ENCODE results near the gene MASP2. TPM values are rescaled to one million over a fixed set of nuclear protein-coding genes. Genes with fewer than 3 reads are reported as not detected.

The MASP2 gene
- total RNA-seq, 1 donor from 2014 or later: not detected

DNA sequence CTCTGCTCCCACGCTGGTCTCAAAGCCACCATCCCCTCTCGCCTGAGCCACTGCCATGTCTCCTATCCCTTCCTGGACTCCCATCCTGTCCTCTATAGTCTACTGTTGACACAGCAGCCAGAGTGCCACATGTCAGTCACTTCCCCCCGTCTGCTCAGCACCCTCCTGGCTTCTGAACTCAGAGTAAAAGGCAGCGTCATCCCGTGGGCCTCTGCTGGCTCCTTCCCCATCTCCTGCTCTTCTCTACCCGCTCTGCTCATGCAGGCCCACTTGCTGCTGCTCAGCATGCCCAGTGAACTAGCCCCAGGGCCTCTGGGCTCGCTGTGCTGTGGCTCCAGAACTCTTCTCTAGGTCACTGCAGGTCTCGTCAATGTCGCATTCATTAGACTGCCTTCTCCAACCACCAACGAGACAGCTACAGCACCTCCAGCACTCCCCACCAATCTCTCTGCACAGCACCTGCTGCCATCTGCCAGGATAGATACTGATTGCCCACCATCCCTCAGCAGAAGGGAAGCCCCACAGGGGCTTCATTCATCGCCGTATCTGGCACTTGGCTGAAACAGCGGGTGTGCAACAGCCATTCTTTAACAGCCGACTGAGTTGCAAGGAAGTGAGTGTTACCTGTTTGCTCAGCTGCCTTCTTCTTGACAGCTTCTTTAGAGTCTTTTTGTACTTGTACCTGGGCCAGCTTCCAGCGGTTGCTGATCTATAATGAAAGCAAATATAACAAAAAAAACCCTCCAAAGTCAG lies 24.6 kb upstream of the MASP2 start:
- DNase-seq (ENCODE audit: low read depth): no peak
- peaks cover 4% of the 10 kb centered on the region for H3K36me3 ChIP-seq (ENCODE audit: control insufficient read depth, insufficient read depth, low read length)
- no peaks in the 10 kb centered on the region for H3K27me3 ChIP-seq (ENCODE audit: control insufficient read depth, insufficient read depth, low read length)
- H3K4me3 ChIP-seq (ENCODE audit: low read depth, low read length): no peak overlapping the region
- TF ChIP-seq, protein P1, sequence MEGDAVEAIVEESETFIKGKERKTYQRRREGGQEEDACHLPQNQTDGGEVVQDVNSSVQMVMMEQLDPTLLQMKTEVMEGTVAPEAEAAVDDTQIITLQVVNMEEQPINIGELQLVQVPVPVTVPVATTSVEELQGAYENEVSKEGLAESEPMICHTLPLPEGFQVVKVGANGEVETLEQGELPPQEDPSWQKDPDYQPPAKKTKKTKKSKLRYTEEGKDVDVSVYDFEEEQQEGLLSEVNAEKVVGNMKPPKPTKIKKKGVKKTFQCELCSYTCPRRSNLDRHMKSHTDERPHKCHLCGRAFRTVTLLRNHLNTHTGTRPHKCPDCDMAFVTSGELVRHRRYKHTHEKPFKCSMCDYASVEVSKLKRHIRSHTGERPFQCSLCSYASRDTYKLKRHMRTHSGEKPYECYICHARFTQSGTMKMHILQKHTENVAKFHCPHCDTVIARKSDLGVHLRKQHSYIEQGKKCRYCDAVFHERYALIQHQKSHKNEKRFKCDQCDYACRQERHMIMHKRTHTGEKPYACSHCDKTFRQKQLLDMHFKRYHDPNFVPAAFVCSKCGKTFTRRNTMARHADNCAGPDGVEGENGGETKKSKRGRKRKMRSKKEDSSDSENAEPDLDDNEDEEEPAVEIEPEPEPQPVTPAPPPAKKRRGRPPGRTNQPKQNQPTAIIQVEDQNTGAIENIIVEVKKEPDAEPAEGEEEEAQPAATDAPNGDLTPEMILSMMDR (IDR thresholded peaks at IDR 0.05; ENCODE audit: insufficient read depth, low read length, poor library complexity, severe bottlenecking): no peak

DNA sequence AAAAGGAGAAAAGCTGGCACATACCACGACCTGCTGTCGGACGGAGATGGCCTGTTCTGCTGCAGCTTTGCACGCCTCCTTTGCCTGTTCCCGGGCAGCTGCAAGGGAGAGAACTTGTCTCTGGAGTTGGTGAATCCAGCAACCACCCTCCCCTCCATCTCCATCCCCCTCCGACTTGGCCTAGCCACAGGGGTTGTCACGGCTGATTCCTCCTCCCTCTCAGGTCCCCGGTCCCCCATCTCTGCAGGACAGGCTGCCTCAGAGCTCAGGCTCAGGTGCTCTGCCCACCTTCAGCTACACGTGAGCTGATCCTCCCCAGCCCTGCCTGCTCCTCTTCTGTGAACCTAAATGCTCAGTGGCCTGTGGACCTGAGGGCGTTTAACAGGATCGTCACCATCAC lies 23.8 kb upstream of the MASP2 start:
- DNase-seq (ENCODE audit: low read depth): no peak
- Histone ChIP-seq H3K4me3 (ENCODE audit: low read depth, low read length) (no peak overlapping the region), H3K36me3 (ENCODE audit: control insufficient read depth, insufficient read depth, low read length) (peaks cover 4% of the 10 kb centered on the region), H3K27me3 (ENCODE audit: control insufficient read depth, insufficient read depth, low read length) (no peaks in the 10 kb centered on the region)
- TF ChIP-seq, protein P1 (IDR thresholded peaks at IDR 0.05; ENCODE audit: insufficient read depth, low read length, poor library complexity, severe bottlenecking): no peak

DNA sequence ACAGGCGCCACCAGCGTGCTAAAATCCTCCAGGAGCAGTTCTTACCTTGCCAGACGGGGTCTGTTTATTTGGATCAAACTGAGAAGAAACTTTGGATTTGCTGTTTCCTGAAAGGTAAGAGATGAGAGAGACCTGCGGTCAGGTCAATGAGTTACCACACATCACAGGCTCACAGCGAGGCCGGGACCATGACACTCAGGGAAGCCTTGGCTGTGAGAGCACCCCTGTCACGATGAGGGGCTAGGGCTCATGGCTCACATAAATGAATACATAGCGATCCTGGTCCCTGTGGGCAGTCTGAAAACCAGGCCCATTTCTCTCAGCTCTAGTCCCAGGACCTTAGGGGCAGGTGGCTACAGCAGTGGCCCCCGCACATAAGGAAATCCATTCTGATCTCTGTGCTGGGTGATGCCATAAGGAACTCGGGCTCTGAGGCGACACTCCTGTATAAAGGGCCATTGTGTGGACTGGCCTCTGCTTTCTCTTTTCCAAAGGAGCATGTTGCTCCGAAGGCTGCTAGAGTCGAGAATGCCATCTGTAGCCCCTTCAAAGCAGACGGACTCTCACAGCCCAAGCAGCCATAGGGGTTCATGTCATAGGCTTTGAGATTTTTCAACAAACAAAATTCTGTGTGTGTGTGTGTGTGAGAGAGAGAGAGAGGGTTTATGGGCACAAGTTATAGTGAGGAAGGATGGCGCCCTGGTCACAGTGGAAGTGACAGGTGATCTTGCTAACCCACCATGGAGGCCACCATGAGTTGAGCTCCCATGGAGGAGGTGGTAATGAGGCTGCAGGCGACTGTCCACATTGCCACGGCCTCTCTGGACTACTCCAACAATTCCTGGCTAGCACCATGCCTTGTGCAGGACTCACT lies 21.8 kb upstream of the MASP2 start:
- H3K36me3 ChIP-seq (ENCODE audit: control insufficient read depth, insufficient read depth, low read length): peaks cover 4% of the 10 kb centered on the region
- DNase-seq (ENCODE audit: low read depth): no peak
- TF ChIP-seq, protein P1 (IDR thresholded peaks at IDR 0.05; ENCODE audit: insufficient read depth, low read length, poor library complexity, severe bottlenecking): no peak
- H3K27me3 ChIP-seq (ENCODE audit: control insufficient read depth, insufficient read depth, low read length): no peaks in the 10 kb centered on the region
- H3K4me3 ChIP-seq (ENCODE audit: low read depth, low read length): no peak overlapping the region

DNA sequence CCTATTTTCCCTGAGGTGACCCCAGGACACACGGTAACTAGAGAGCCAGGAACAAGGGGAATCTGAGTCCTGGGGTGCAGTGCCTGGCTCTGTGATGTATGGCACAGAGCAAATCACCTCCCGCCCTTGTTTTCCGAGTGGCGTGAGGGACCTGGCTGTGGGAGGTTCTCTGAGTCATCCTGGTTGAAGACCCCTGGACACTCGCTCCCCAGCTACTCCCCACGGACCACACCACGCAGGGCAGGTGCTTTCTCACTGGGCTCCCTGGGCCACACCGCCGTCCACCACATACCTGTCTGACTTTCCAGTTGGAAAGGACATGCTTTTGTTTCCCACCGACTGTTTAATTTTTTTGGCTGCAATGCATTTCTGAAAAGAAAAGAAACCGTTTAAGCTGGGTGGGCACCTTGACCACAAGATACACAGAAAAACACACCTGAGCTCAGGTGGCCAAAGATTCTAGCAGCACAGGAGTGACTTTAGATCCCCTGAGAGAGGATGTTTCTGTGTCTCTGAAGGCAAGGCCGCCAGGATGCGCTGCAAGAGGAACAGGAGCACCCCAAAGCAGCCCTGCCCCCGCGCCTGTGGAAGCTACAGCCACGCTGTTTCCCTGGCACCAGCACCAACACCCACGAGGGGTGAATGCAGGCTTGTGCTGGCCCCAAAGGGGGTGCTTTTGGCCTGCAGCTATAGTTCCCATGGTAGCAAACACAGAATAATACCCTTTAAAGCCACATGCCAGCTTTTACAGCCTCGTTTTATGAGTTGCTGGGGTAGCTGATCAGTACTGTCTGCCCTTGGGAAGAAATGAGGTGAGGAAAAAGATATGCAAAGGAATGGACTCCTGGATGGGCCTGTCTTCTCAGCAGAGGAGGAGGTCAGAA lies 20.9 kb upstream of the MASP2 start:
- Histone ChIP-seq H3K36me3 (ENCODE audit: control insufficient read depth, insufficient read depth, low read length) (peaks cover 4% of the 10 kb centered on the region), H3K4me3 (ENCODE audit: low read depth, low read length) (no peak overlapping the region), H3K27me3 (ENCODE audit: control insufficient read depth, insufficient read depth, low read length) (no peaks in the 10 kb centered on the region)
- TF ChIP-seq, protein P1 (IDR thresholded peaks at IDR 0.05; ENCODE audit: insufficient read depth, low read length, poor library complexity, severe bottlenecking): no peak
- no peak for DNase-seq (ENCODE audit: low read depth)

DNA sequence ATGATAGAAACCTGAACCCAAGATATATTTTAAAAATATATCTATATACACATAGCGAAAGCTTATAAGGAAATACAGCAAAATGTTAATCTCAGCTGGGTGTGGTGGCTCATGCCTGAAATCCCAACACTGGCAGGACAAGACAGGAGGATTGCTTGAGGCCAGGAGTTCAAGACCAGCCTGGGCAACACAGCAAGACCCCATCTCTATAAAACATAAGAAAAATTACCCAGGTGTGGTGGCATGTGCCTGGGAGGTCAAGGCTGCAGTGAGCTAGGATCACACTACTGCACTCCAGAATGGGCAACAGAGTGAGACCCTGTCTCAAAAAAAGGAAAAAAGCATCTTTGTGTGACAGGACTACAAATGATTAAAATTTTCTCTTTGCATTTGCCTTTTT lies 18.8 kb upstream of the MASP2 start:
- Histone ChIP-seq H3K27me3 (ENCODE audit: control insufficient read depth, insufficient read depth, low read length) (no peaks in the 10 kb centered on the region), H3K36me3 (ENCODE audit: control insufficient read depth, insufficient read depth, low read length) (peaks cover 4% of the 10 kb centered on the region), H3K4me3 (ENCODE audit: low read depth, low read length) (no peak overlapping the region)
- TF ChIP-seq, protein P1 (IDR thresholded peaks at IDR 0.05; ENCODE audit: insufficient read depth, low read length, poor library complexity, severe bottlenecking): no peak
- no peak for DNase-seq (ENCODE audit: low read depth)
